Measurements from ENCODE around the gene ZNF440.

Gene ZNF440

DNA sequence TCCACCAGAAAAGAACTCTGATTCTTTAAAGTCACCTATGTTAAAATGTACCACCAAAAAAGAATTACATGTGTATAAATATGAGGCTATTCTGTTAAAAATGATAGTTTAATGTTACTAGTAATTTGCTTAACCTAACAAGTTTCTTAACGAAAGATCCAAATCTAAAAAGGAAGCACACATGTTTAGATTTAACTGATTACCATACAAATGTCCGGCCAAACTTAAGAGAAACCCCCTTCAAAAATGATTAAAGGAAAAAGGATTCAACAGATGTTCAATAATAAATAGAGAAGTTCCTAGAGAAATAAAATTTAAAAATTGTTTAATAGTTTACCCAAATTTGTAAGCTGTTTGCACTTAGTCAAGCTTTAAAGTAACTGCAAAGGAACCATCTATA lies 68.5 kb downstream of the ZNF440 start:
- no peak for DNase-seq (ENCODE audit: low read depth in 2 of 3, low spot score in 1 of 3)
